H1 (cell line): ENCODE results near the gene TLCD3A. TPM values are rescaled to one million over a fixed set of nuclear protein-coding genes. Genes with fewer than 3 reads are reported as not detected.

Source experiments
- CTCF ChIA-PET: fragments of 300-600 bp; sonication (Branson Sonifier 250); formaldehyde crosslinking; loops from one replicate; lab custom pipeline; 2021; ENCODE audit not compliant: partially characterized antibody; lab: Charles Lee
- POLR2A ChIA-PET: fragments of 300-600 bp; sonication (Branson Sonifier 250); formaldehyde crosslinking; loops from one replicate; lab custom pipeline; 2021; ENCODE audit warnings: inconsistent platforms; ENCODE audit not compliant: partially characterized antibody; lab: Charles Lee
- DNase-seq, 2 experiments: peaks; one replicate each; pipeline versions ENCODE4 v3.0.0 to v3.0.0-alpha.2; 2010 to 2022; ENCODE audit warnings: low spot score in 2 of 2, low read depth in 1 of 2, mixed read lengths in 1 of 2
- FAIRE-seq: peaks from 2 replicates; lab custom pipeline; 2011; peaks lifted over from hg19 to GRCh38; lab: Jason Lieb, UNC
- H2AFZ ChIP-seq: 2 replicates; pipeline ENCODE4 v1.8.1; 2012; ENCODE audit warnings: low read length, inconsistent platforms
- H2AK5ac ChIP-seq: 2 replicates; pipeline ENCODE4 v1.6.1; 2013; ENCODE audit warnings: low read depth, low read length
- H2BK120ac ChIP-seq: replicated peaks from 2 replicates; pipeline ENCODE3; 2013; ENCODE audit warnings: low read depth, low read length, inconsistent platforms
- H2BK12ac ChIP-seq: 2 replicates; pipeline ENCODE4 v1.6.1; 2013; ENCODE audit warnings: low read depth, low read length
- H2BK15ac ChIP-seq: 2 replicates; pipeline ENCODE4 v1.6.1; 2013; ENCODE audit warnings: low read length
- H2BK20ac ChIP-seq: 2 replicates; pipeline ENCODE4 v1.6.1; 2013; ENCODE audit warnings: low read length
- H2BK5ac ChIP-seq: 2 replicates; pipeline ENCODE4 v1.6.1; 2013; ENCODE audit warnings: low read depth, low read length
- H3K14ac ChIP-seq: 2 replicates; pipeline ENCODE4 v1.6.1; 2013; ENCODE audit warnings: inconsistent platforms; ENCODE audit not compliant: insufficient read length
- H3K18ac ChIP-seq: 2 replicates; pipeline ENCODE4 v1.6.1; 2013; ENCODE audit warnings: low read length; ENCODE audit errors: extremely low read depth
- H3K23ac ChIP-seq: 2 replicates; pipeline ENCODE4 v1.6.1; 2013; ENCODE audit warnings: inconsistent platforms; ENCODE audit not compliant: insufficient read length
- H3K23me2 ChIP-seq: 2 replicates; pipeline ENCODE4 v1.6.1; 2013; ENCODE audit warnings: low read depth, low read length
- H3K27ac ChIP-seq: 2 replicates; pipeline ENCODE4 v1.6.1; 2011; ENCODE audit warnings: low read depth, low read length, inconsistent platforms
- H3K27me3 ChIP-seq, 4 experiments: replicated peaks in 1 of 4; 1 replicate in 1 of 4; 2 replicates in 3 of 4; pipeline versions ENCODE4 v1.6.1 to v1.8.1; 2011 to 2013; ENCODE audit warnings: low read length in 3 of 4, mild to moderate bottlenecking in 3 of 4, inconsistent platforms in 2 of 4, mixed read lengths in 2 of 4, moderate library complexity in 1 of 4; ENCODE audit not compliant: control insufficient read depth in 3 of 4, insufficient read depth in 3 of 4; ENCODE audit errors: extremely low read depth in 1 of 4
- H3K36me3 ChIP-seq, 4 experiments: 2 replicates each; pipeline versions ENCODE4 v1.6.1 to v1.8.1; 2011 to 2013; ENCODE audit warnings: mild to moderate bottlenecking in 4 of 4, low read length in 3 of 4, moderate library complexity in 2 of 4, control low read depth in 1 of 4, inconsistent platforms in 1 of 4; ENCODE audit not compliant: insufficient read depth in 4 of 4, control insufficient read depth in 2 of 4
- H3K4ac ChIP-seq: replicated peaks from 2 replicates; pipeline ENCODE3; 2013; ENCODE audit warnings: low read length, low read depth, mixed read lengths, inconsistent platforms; ENCODE audit not compliant: insufficient read length
- H3K4me1 ChIP-seq, 4 experiments: replicated peaks in 1 of 4; 1 replicate in 1 of 4; 2 replicates in 3 of 4; pipeline versions ENCODE4 v1.6.1 to v1.8.1; 2011 to 2013; ENCODE audit warnings: low read length in 3 of 4, inconsistent platforms in 2 of 4, mixed read lengths in 1 of 4; ENCODE audit not compliant: insufficient read depth in 4 of 4, control insufficient read depth in 3 of 4
- H3K4me2 ChIP-seq, 2 experiments: 2 replicates each; pipeline versions ENCODE4 v1.6.1 to v1.8.1; 2011 to 2013; ENCODE audit warnings: low read depth in 2 of 2, low read length in 2 of 2, control low read depth in 1 of 2, inconsistent platforms in 1 of 2, mild to moderate bottlenecking in 1 of 2; ENCODE audit not compliant: insufficient read depth in 1 of 2
- H3K4me3 ChIP-seq, 4 experiments: fragments of 200-600, 300-600 bp in 1 of 4; sonication (generic), shearing (Covaris generic), sonication (Bioruptor Twin) in 1 of 4; 2 replicates each; pipeline versions ENCODE4 v1.5.1 to v1.8.1; 2011 to 2016; ENCODE audit warnings: low read length in 4 of 4, low read depth in 3 of 4, control low read depth in 2 of 4, inconsistent platforms in 2 of 4, mild to moderate bottlenecking in 2 of 4, mixed read lengths in 1 of 4, moderate library complexity in 1 of 4; ENCODE audit not compliant: insufficient read depth in 2 of 4; ENCODE audit errors: extremely low read depth in 1 of 4
- H3K56ac ChIP-seq: replicated peaks from 2 replicates; pipeline ENCODE3; 2013; ENCODE audit warnings: low read depth, mild to moderate bottlenecking, mixed read lengths, low read length, inconsistent platforms; ENCODE audit not compliant: insufficient read length
- H3K79me1 ChIP-seq: 2 replicates; pipeline ENCODE4 v1.6.1; 2013; ENCODE audit warnings: low read depth, low read length, control low read depth
- H3K79me2 ChIP-seq, 2 experiments: 2 replicates each; pipeline versions ENCODE4 v1.6.1 to v1.8.1; 2012 to 2013; ENCODE audit warnings: low read length in 2 of 2, mild to moderate bottlenecking in 2 of 2, inconsistent platforms in 1 of 2; ENCODE audit not compliant: insufficient read depth in 2 of 2, control insufficient read depth in 1 of 2
- H3K9ac ChIP-seq, 4 experiments: replicated peaks in 1 of 4; 1 replicate in 1 of 4; 2 replicates in 3 of 4; pipeline versions ENCODE4 v1.6.1 to v1.8.1; 2011 to 2013; ENCODE audit warnings: low read depth in 3 of 4, low read length in 3 of 4, control low read depth in 2 of 4, mild to moderate bottlenecking in 2 of 4, moderate library complexity in 2 of 4, inconsistent platforms in 1 of 4; ENCODE audit errors: extremely low read depth in 1 of 4
- H3K9me3 ChIP-seq, 2 experiments: 2 replicates each; pipeline versions ENCODE4 v1.6.1 to v1.8.1; 2012 to 2013; ENCODE audit warnings: mild to moderate bottlenecking in 2 of 2, moderate library complexity in 2 of 2, control low read depth in 1 of 2, inconsistent platforms in 1 of 2, low read depth in 1 of 2, low read length in 1 of 2, mixed read lengths in 1 of 2; ENCODE audit not compliant: insufficient read depth in 2 of 2
- H4K20me1 ChIP-seq, 2 experiments: replicated peaks in 1 of 2; 2 replicates each; pipeline versions ENCODE3 to v1.8.1; 2011 to 2013; ENCODE audit warnings: inconsistent platforms in 2 of 2, low read length in 2 of 2, mild to moderate bottlenecking in 1 of 2; ENCODE audit not compliant: insufficient read depth in 2 of 2, control insufficient read depth in 1 of 2
- H4K5ac ChIP-seq: 2 replicates; pipeline ENCODE4 v1.6.1; 2013; ENCODE audit warnings: low read length, low read depth, mixed read lengths, inconsistent platforms; ENCODE audit not compliant: insufficient read length
- H4K8ac ChIP-seq: 2 replicates; pipeline ENCODE4 v1.8.0; 2013; ENCODE audit warnings: mild to moderate bottlenecking, moderate library complexity, low read length, inconsistent platforms; ENCODE audit not compliant: insufficient read depth; ENCODE audit errors: extremely low read depth
- H4K91ac ChIP-seq: replicated peaks from 2 replicates; pipeline ENCODE3; 2013; ENCODE audit warnings: low read length, mixed read lengths, inconsistent platforms; ENCODE audit not compliant: insufficient read length
- CTBP2 ChIP-seq: IDR thresholded peaks from 2 replicates; pipeline ENCODE4 v1.7.0; 2011; ENCODE audit warnings: borderline replicate concordance, mild to moderate bottlenecking, moderate library complexity, mixed read lengths, low read length; ENCODE audit not compliant: insufficient read depth, insufficient read length
- HDAC2 ChIP-seq, 2 experiments: fragments of 300-600 bp in 1 of 2; sonication (generic) in 1 of 2; IDR thresholded peaks; 2 replicates each; pipeline ENCODE4 v1.6.1; 2011 to 2012; ENCODE audit warnings: low read depth in 2 of 2, low read length in 2 of 2, mild to moderate bottlenecking in 2 of 2, moderate library complexity in 2 of 2, borderline replicate concordance in 1 of 2, inconsistent platforms in 1 of 2
- KDM5A ChIP-seq: fragments of 200-600 bp; IDR thresholded peaks from 2 replicates; pipeline ENCODE4 v1.7.1; 2012; ENCODE audit warnings: mild to moderate bottlenecking, low read length, inconsistent platforms, mixed read lengths
- NRF1 ChIP-seq: IDR thresholded peaks from 2 replicates; pipeline ENCODE4 v1.6.1; 2011; ENCODE audit warnings: mild to moderate bottlenecking, low read depth, low read length, improper control_type of control experiment
- POLR2A ChIP-seq, 2 experiments: IDR thresholded peaks; 1 replicate in 1 of 2; 2 replicates in 1 of 2; pipeline ENCODE4 v1.6.1; 2011; ENCODE audit warnings: low read depth in 2 of 2, low read length in 2 of 2, mild to moderate bottlenecking in 2 of 2; ENCODE audit errors: control extremely low read depth in 1 of 2
- RFX5 ChIP-seq: IDR thresholded peaks from 2 replicates; pipeline ENCODE4 v1.6.1; 2011; ENCODE audit warnings: low read depth, low read length, improper control_type of control experiment, borderline replicate concordance
- YY1 ChIP-seq: IDR thresholded peaks from 2 replicates; pipeline ENCODE4 v1.6.1; 2011; ENCODE audit warnings: low read depth, mild to moderate bottlenecking, low read length
- ZNF274 ChIP-seq: IDR thresholded peaks from 2 replicates; pipeline ENCODE4 v1.7.0; 2012; ENCODE audit warnings: low read length, borderline replicate concordance; ENCODE audit errors: extremely low read depth
- WGBS, 2 experiments: shearing (Covaris generic) in 1 of 2; methylation state at CpG; one replicate each; pipeline versions ENCODE4 v1.1.6 to v1.1.7; 2013 to 2015; ENCODE audit warnings: low lambda C conversion rate in 2 of 2, mixed read lengths in 2 of 2, inconsistent platforms in 1 of 2, low coverage in 1 of 2, missing lambda C conversion rate in 1 of 2; ENCODE audit not compliant: insufficient replicate concordance in 2 of 2, insufficient coverage in 1 of 2, insufficient read length in 1 of 2; ENCODE audit errors: extremely low coverage in 1 of 2, missing lambda C conversion rate in 1 of 2; 5-methylcytosine and 5-hydroxymethylcytosine counted together
- polyA plus RNA-seq, 7 experiments: library from polyadenylated mRNA; depleted of rRNA in 3 of 7; stranded (reverse) in 5 of 7; unstranded in 2 of 7; fragments of >200 nt in 5 of 7; fragments of 200-250 nt in 2 of 7; gene quantifications; 1 replicate in 5 of 7; 2 replicates in 1 of 7; 4 replicates in 1 of 7; pipeline versions ENCODE4 v1.2.1 to v1.2.3, GENCODE V29; 2011 to 2013; ENCODE audit warnings: missing spikeins in 2 of 7, mixed read lengths in 2 of 7
- total RNA-seq: library from RNA; stranded (reverse); fragmentation: NEBNext Ultra II Directional; extraction: Animal tissue kit (Norgen Biotek cat#: 25700); gene quantifications from 2 replicates; pipeline ENCODE4 v1.2.1, GENCODE V29; 2021
- TF ChIP-seq, protein P1 (sequence below): IDR thresholded peaks from 2 replicates; pipeline ENCODE4 v1.6.1; 2012; ENCODE audit warnings: low read length, inconsistent platforms

Gene TLCD3A
- total and polyA plus RNA-seq, 2 of the 8 experiments (the other 6 are each of a cell fraction or from before 2014, with no cell fraction given): 26.1 to 48.8 TPM

DNA sequence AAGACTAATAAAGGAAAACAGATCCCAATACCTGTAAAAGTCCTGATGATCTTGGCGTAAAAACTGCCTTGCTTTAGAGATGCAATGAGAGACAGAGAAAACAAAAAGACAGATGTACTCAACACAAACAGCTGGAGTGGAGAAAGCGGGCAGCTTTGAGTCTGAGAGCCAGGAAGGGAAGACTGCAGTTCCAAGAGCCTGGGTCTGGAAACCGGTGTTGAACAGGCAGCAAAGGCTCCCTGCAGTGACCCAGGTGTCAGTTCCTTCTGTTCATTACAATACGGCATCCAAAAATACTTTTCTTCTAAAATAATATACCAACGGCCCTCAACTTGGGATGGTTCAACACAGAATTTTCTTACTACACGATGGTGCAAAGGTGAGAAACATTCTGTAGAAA, 47.4 kb upstream of the TLCD3A start:
- no peak overlapping the region for H3K4me3 ChIP-seq
- no peaks in the 10 kb centered on the region for H3K23me2 ChIP-seq
- no peak overlapping the region for H2AK5ac ChIP-seq
- H3K23ac ChIP-seq: no peak overlapping the region
- H3K4me1 ChIP-seq: no peaks in the 10 kb centered on the region
- no peak overlapping the region for H2BK5ac ChIP-seq
- no peaks in the 10 kb centered on the region for H3K9me3 ChIP-seq
- H3K27me3 ChIP-seq: no peaks in the 10 kb centered on the region
- no peak overlapping the region for H4K8ac ChIP-seq
- H2BK120ac ChIP-seq: no peak overlapping the region
- no peak overlapping the region for H4K5ac ChIP-seq
- no peak overlapping the region for H2BK12ac ChIP-seq
- peaks cover 0 to 3% (median 0%) of the 10 kb centered on the region in 4 experiments; a peak in 1 of 8 replicates for H3K36me3 ChIP-seq
- no peak overlapping the region for H3K14ac ChIP-seq
- DNase-seq (no peak), FAIRE-seq (no peak)
- H3K27ac ChIP-seq: no peak overlapping the region
- H3K4ac ChIP-seq: no peak overlapping the region
- no peaks in the 10 kb centered on the region for H3K79me2 ChIP-seq
- H4K91ac ChIP-seq: no peak overlapping the region
- ChIA-PET CTCF (interaction anchor here (1.1 to 1.5 kb wide), 4 partner anchors 9 to 273 kb away, joined by 3 to 4 read pairs (median 4); no protein-coding TSS in a partner anchor), POLR2A (no interaction called here)
- H2AFZ ChIP-seq: no peak overlapping the region
- WGBS, 2 experiments: 86% methylated on average over 6 of the region's 6 CpGs; no CpG with 5 or more reads in 1 of the 2 experiments
- no peaks in the 10 kb centered on the region for H3K79me1 ChIP-seq
- no peak overlapping the region for H3K9ac ChIP-seq
- H4K20me1 ChIP-seq: peaks cover 0 to 2% of the 10 kb centered on the region in 2 experiments
- H2BK20ac ChIP-seq: no peak overlapping the region
- H3K18ac ChIP-seq: no peak overlapping the region
- H3K4me2 ChIP-seq: no peak overlapping the region
- H3K56ac ChIP-seq: no peak overlapping the region
- TF ChIP-seq, protein P1, sequence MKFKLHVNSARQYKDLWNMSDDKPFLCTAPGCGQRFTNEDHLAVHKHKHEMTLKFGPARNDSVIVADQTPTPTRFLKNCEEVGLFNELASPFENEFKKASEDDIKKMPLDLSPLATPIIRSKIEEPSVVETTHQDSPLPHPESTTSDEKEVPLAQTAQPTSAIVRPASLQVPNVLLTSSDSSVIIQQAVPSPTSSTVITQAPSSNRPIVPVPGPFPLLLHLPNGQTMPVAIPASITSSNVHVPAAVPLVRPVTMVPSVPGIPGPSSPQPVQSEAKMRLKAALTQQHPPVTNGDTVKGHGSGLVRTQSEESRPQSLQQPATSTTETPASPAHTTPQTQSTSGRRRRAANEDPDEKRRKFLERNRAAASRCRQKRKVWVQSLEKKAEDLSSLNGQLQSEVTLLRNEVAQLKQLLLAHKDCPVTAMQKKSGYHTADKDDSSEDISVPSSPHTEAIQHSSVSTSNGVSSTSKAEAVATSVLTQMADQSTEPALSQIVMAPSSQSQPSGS: no peak
- TF ChIP-seq HDAC2 (IDR thresholded peaks at IDR 0.05; ENCODE audit: borderline replicate concordance in 1 of 2, low read depth in 2 of 2, low read length in 2 of 2) (no peak), ZNF274 (no peak), RFX5 (no peak), YY1 (no peak), CTBP2 (no peak), NRF1 (no peak), POLR2A (IDR thresholded peaks at IDR 0.05; ENCODE audit: control extremely low read depth in 1 of 2, low read depth in 2 of 2, low read length in 2 of 2) (no peak), KDM5A (no peak)
- no peak overlapping the region for H2BK15ac ChIP-seq
